H1 (cell line): ENCODE data around the gene HNRNPH3. TPM values are rescaled to one million over a fixed set of nuclear protein-coding genes. Genes with fewer than 3 reads are reported as not detected.

ENCODE experiments used
- CTCF ChIA-PET: fragments of 300-600 bp; sonication (Branson Sonifier 250); formaldehyde crosslinking; loops from one replicate; lab custom pipeline; 2021; ENCODE audit not compliant: partially characterized antibody; lab: Charles Lee
- POLR2A ChIA-PET: fragments of 300-600 bp; sonication (Branson Sonifier 250); formaldehyde crosslinking; loops from one replicate; lab custom pipeline; 2021; ENCODE audit warnings: inconsistent platforms; ENCODE audit not compliant: partially characterized antibody; lab: Charles Lee
- DNase-seq, 2 experiments: peaks; one replicate each; pipeline versions ENCODE4 v3.0.0 to v3.0.0-alpha.2; 2010 to 2022; ENCODE audit warnings: low spot score in 2 of 2, low read depth in 1 of 2, mixed read lengths in 1 of 2
- FAIRE-seq: peaks from 2 replicates; lab custom pipeline; 2011; peaks lifted over from hg19 to GRCh38; lab: Jason Lieb, UNC
- H2AFZ ChIP-seq: 2 replicates; pipeline ENCODE4 v1.8.1; 2012; ENCODE audit warnings: low read length, inconsistent platforms
- H2AK5ac ChIP-seq: 2 replicates; pipeline ENCODE4 v1.6.1; 2013; ENCODE audit warnings: low read depth, low read length
- H2BK120ac ChIP-seq: replicated peaks from 2 replicates; pipeline ENCODE3; 2013; ENCODE audit warnings: low read depth, low read length, inconsistent platforms
- H2BK12ac ChIP-seq: 2 replicates; pipeline ENCODE4 v1.6.1; 2013; ENCODE audit warnings: low read depth, low read length
- H2BK15ac ChIP-seq: 2 replicates; pipeline ENCODE4 v1.6.1; 2013; ENCODE audit warnings: low read length
- H2BK20ac ChIP-seq: 2 replicates; pipeline ENCODE4 v1.6.1; 2013; ENCODE audit warnings: low read length
- H2BK5ac ChIP-seq: 2 replicates; pipeline ENCODE4 v1.6.1; 2013; ENCODE audit warnings: low read depth, low read length
- H3K14ac ChIP-seq: 2 replicates; pipeline ENCODE4 v1.6.1; 2013; ENCODE audit warnings: inconsistent platforms; ENCODE audit not compliant: insufficient read length
- H3K18ac ChIP-seq: 2 replicates; pipeline ENCODE4 v1.6.1; 2013; ENCODE audit warnings: low read length; ENCODE audit errors: extremely low read depth
- H3K23ac ChIP-seq: 2 replicates; pipeline ENCODE4 v1.6.1; 2013; ENCODE audit warnings: inconsistent platforms; ENCODE audit not compliant: insufficient read length
- H3K23me2 ChIP-seq: 2 replicates; pipeline ENCODE4 v1.6.1; 2013; ENCODE audit warnings: low read depth, low read length
- H3K27ac ChIP-seq: 2 replicates; pipeline ENCODE4 v1.6.1; 2011; ENCODE audit warnings: low read depth, low read length, inconsistent platforms
- H3K27me3 ChIP-seq, 4 experiments: replicated peaks in 1 of 4; 1 replicate in 1 of 4; 2 replicates in 3 of 4; pipeline versions ENCODE4 v1.6.1 to v1.8.1; 2011 to 2013; ENCODE audit warnings: low read length in 3 of 4, mild to moderate bottlenecking in 3 of 4, inconsistent platforms in 2 of 4, mixed read lengths in 2 of 4, moderate library complexity in 1 of 4; ENCODE audit not compliant: control insufficient read depth in 3 of 4, insufficient read depth in 3 of 4; ENCODE audit errors: extremely low read depth in 1 of 4
- H3K36me3 ChIP-seq, 4 experiments: 2 replicates each; pipeline versions ENCODE4 v1.6.1 to v1.8.1; 2011 to 2013; ENCODE audit warnings: mild to moderate bottlenecking in 4 of 4, low read length in 3 of 4, moderate library complexity in 2 of 4, control low read depth in 1 of 4, inconsistent platforms in 1 of 4; ENCODE audit not compliant: insufficient read depth in 4 of 4, control insufficient read depth in 2 of 4
- H3K4ac ChIP-seq: replicated peaks from 2 replicates; pipeline ENCODE3; 2013; ENCODE audit warnings: low read length, low read depth, mixed read lengths, inconsistent platforms; ENCODE audit not compliant: insufficient read length
- H3K4me1 ChIP-seq, 4 experiments: replicated peaks in 1 of 4; 1 replicate in 1 of 4; 2 replicates in 3 of 4; pipeline versions ENCODE4 v1.6.1 to v1.8.1; 2011 to 2013; ENCODE audit warnings: low read length in 3 of 4, inconsistent platforms in 2 of 4, mixed read lengths in 1 of 4; ENCODE audit not compliant: insufficient read depth in 4 of 4, control insufficient read depth in 3 of 4
- H3K4me2 ChIP-seq, 2 experiments: 2 replicates each; pipeline versions ENCODE4 v1.6.1 to v1.8.1; 2011 to 2013; ENCODE audit warnings: low read depth in 2 of 2, low read length in 2 of 2, control low read depth in 1 of 2, inconsistent platforms in 1 of 2, mild to moderate bottlenecking in 1 of 2; ENCODE audit not compliant: insufficient read depth in 1 of 2
- H3K4me3 ChIP-seq, 4 experiments: fragments of 200-600, 300-600 bp in 1 of 4; sonication (generic), shearing (Covaris generic), sonication (Bioruptor Twin) in 1 of 4; 2 replicates each; pipeline versions ENCODE4 v1.5.1 to v1.8.1; 2011 to 2016; ENCODE audit warnings: low read length in 4 of 4, low read depth in 3 of 4, control low read depth in 2 of 4, inconsistent platforms in 2 of 4, mild to moderate bottlenecking in 2 of 4, mixed read lengths in 1 of 4, moderate library complexity in 1 of 4; ENCODE audit not compliant: insufficient read depth in 2 of 4; ENCODE audit errors: extremely low read depth in 1 of 4
- H3K56ac ChIP-seq: replicated peaks from 2 replicates; pipeline ENCODE3; 2013; ENCODE audit warnings: low read depth, mild to moderate bottlenecking, mixed read lengths, low read length, inconsistent platforms; ENCODE audit not compliant: insufficient read length
- H3K79me1 ChIP-seq: 2 replicates; pipeline ENCODE4 v1.6.1; 2013; ENCODE audit warnings: low read depth, low read length, control low read depth
- H3K79me2 ChIP-seq, 2 experiments: 2 replicates each; pipeline versions ENCODE4 v1.6.1 to v1.8.1; 2012 to 2013; ENCODE audit warnings: low read length in 2 of 2, mild to moderate bottlenecking in 2 of 2, inconsistent platforms in 1 of 2; ENCODE audit not compliant: insufficient read depth in 2 of 2, control insufficient read depth in 1 of 2
- H3K9ac ChIP-seq, 4 experiments: replicated peaks in 1 of 4; 1 replicate in 1 of 4; 2 replicates in 3 of 4; pipeline versions ENCODE4 v1.6.1 to v1.8.1; 2011 to 2013; ENCODE audit warnings: low read depth in 3 of 4, low read length in 3 of 4, control low read depth in 2 of 4, mild to moderate bottlenecking in 2 of 4, moderate library complexity in 2 of 4, inconsistent platforms in 1 of 4; ENCODE audit errors: extremely low read depth in 1 of 4
- H3K9me3 ChIP-seq, 2 experiments: 2 replicates each; pipeline versions ENCODE4 v1.6.1 to v1.8.1; 2012 to 2013; ENCODE audit warnings: mild to moderate bottlenecking in 2 of 2, moderate library complexity in 2 of 2, control low read depth in 1 of 2, inconsistent platforms in 1 of 2, low read depth in 1 of 2, low read length in 1 of 2, mixed read lengths in 1 of 2; ENCODE audit not compliant: insufficient read depth in 2 of 2
- H4K20me1 ChIP-seq, 2 experiments: replicated peaks in 1 of 2; 2 replicates each; pipeline versions ENCODE3 to v1.8.1; 2011 to 2013; ENCODE audit warnings: inconsistent platforms in 2 of 2, low read length in 2 of 2, mild to moderate bottlenecking in 1 of 2; ENCODE audit not compliant: insufficient read depth in 2 of 2, control insufficient read depth in 1 of 2
- H4K5ac ChIP-seq: 2 replicates; pipeline ENCODE4 v1.6.1; 2013; ENCODE audit warnings: low read length, low read depth, mixed read lengths, inconsistent platforms; ENCODE audit not compliant: insufficient read length
- H4K8ac ChIP-seq: 2 replicates; pipeline ENCODE4 v1.8.0; 2013; ENCODE audit warnings: mild to moderate bottlenecking, moderate library complexity, low read length, inconsistent platforms; ENCODE audit not compliant: insufficient read depth; ENCODE audit errors: extremely low read depth
- H4K91ac ChIP-seq: replicated peaks from 2 replicates; pipeline ENCODE3; 2013; ENCODE audit warnings: low read length, mixed read lengths, inconsistent platforms; ENCODE audit not compliant: insufficient read length
- BRCA1 ChIP-seq: IDR thresholded peaks from 2 replicates; pipeline ENCODE4 v1.6.1; 2012; ENCODE audit warnings: low read depth, low read length, improper control_type of control experiment
- HDAC6 ChIP-seq: IDR thresholded peaks from one replicate; pipeline ENCODE4 v1.7.1; 2012; ENCODE audit warnings: low read depth, mild to moderate bottlenecking, inconsistent platforms, low read length, moderate library complexity
- KDM1A ChIP-seq: fragments of 200-600, 300-600 bp; sonication (generic); IDR thresholded peaks from 2 replicates; pipeline ENCODE4 v1.7.1; 2016; ENCODE audit warnings: mild to moderate bottlenecking, low read length, borderline replicate concordance
- RAD21 ChIP-seq, 2 experiments: IDR thresholded peaks in 1 of 2; conservative IDR thresholded peaks in 1 of 2; 2 replicates each; pipeline ENCODE4 v1.6.1; 2011; ENCODE audit warnings: low read depth in 2 of 2, low read length in 2 of 2, improper control_type of control experiment in 1 of 2, inconsistent platforms in 1 of 2, mild to moderate bottlenecking in 1 of 2, moderate library complexity in 1 of 2
- RBBP5 ChIP-seq: IDR thresholded peaks from 2 replicates; pipeline ENCODE4 v1.7.1; 2012; ENCODE audit warnings: low read depth, mild to moderate bottlenecking, inconsistent platforms, low read length, moderate library complexity, borderline replicate concordance
- SP1 ChIP-seq: IDR thresholded peaks from 2 replicates; pipeline ENCODE4 v1.6.1; 2011; ENCODE audit warnings: low read depth, low read length
- YY1 ChIP-seq: IDR thresholded peaks from 2 replicates; pipeline ENCODE4 v1.6.1; 2011; ENCODE audit warnings: low read depth, mild to moderate bottlenecking, low read length
- WGBS, 2 experiments: shearing (Covaris generic) in 1 of 2; methylation state at CpG; one replicate each; pipeline versions ENCODE4 v1.1.6 to v1.1.7; 2013 to 2015; ENCODE audit warnings: low lambda C conversion rate in 2 of 2, mixed read lengths in 2 of 2, inconsistent platforms in 1 of 2, low coverage in 1 of 2, missing lambda C conversion rate in 1 of 2; ENCODE audit not compliant: insufficient replicate concordance in 2 of 2, insufficient coverage in 1 of 2, insufficient read length in 1 of 2; ENCODE audit errors: extremely low coverage in 1 of 2, missing lambda C conversion rate in 1 of 2; 5-methylcytosine and 5-hydroxymethylcytosine counted together
- polyA plus RNA-seq, 7 experiments: library from polyadenylated mRNA; depleted of rRNA in 3 of 7; stranded (reverse) in 5 of 7; unstranded in 2 of 7; fragments of >200 nt in 5 of 7; fragments of 200-250 nt in 2 of 7; gene quantifications; 1 replicate in 5 of 7; 2 replicates in 1 of 7; 4 replicates in 1 of 7; pipeline versions ENCODE4 v1.2.1 to v1.2.3, GENCODE V29; 2011 to 2013; ENCODE audit warnings: missing spikeins in 2 of 7, mixed read lengths in 2 of 7
- total RNA-seq: library from RNA; stranded (reverse); fragmentation: NEBNext Ultra II Directional; extraction: Animal tissue kit (Norgen Biotek cat#: 25700); gene quantifications from 2 replicates; pipeline ENCODE4 v1.2.1, GENCODE V29; 2021
- TF ChIP-seq, protein P1 (sequence below): IDR thresholded peaks from 2 replicates; pipeline ENCODE4 v1.6.1; 2011; ENCODE audit warnings: low read depth, mild to moderate bottlenecking, low read length; ENCODE audit not compliant: insufficient read depth
- TF ChIP-seq, protein P2 (sequence below): IDR thresholded peaks from 2 replicates; pipeline ENCODE4 v1.6.1; 2012; ENCODE audit warnings: low read length, inconsistent platforms

HNRNPH3 gene
- total and polyA plus RNA-seq, 2 of the 8 experiments (the other 6 are each of a cell fraction or from before 2014, with no cell fraction given): 63.2 to 230 TPM

DNA sequence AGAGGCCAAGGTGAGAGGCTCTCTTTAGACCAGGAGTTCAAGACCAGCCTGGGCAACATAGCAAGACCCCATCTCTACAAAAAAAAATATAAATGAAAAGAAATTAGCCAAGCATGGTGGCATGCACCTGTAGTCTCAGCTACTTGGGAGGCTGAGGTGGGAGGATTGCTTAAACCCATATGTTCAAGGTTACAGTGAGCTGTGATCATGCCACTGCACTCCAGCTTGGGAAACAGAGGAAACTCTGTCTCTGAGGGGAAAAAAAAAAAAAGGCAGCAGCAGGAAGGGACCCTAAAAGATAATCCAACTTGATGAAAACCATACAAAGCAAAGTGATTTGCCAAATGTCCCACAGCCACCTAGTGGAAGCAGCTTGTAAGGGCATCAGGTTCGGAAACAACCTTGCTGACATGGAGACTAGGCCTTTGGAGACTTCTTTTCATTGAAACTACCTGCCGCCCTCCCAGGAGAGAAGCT, 16.4 kb downstream of the HNRNPH3 start:
- H3K4me3 ChIP-seq: no peak overlapping the region
- no peak overlapping the region for H4K5ac ChIP-seq
- no peak overlapping the region for H4K91ac ChIP-seq
- no peak overlapping the region for H3K14ac ChIP-seq
- no peak overlapping the region for H2AK5ac ChIP-seq
- H3K79me1 ChIP-seq: no peaks in the 10 kb centered on the region
- H2BK15ac ChIP-seq: no peak overlapping the region
- H2BK120ac ChIP-seq: no peak overlapping the region
- POLR2A ChIA-PET: interaction anchor here (0.6 to 11.0 kb wide), 5 partner anchors 9 to 622 kb away, joined by 3 to 141 read pairs (median 3); partner anchors contain the start of genes HNRNPH3 and PBLD
- H3K4me2 ChIP-seq: no peak overlapping the region
- no peak overlapping the region for H3K18ac ChIP-seq
- H3K27me3 ChIP-seq: no peaks in the 10 kb centered on the region
- no peak overlapping the region for H3K56ac ChIP-seq
- FAIRE-seq (peak; percentile 99), DNase-seq (no peak)
- no peak overlapping the region for H3K23ac ChIP-seq
- H3K23me2 ChIP-seq: no peaks in the 10 kb centered on the region
- peaks cover 0 to 27% (median 7%) of the 10 kb centered on the region in 4 experiments; a peak in 6 of 8 replicates for H3K36me3 ChIP-seq
- peaks cover 0 to 2% (median 0%) of the 10 kb centered on the region in 4 experiments; a peak in 1 of 7 replicates for H3K4me1 ChIP-seq
- no peak overlapping the region for H4K8ac ChIP-seq
- no peaks in the 10 kb centered on the region for H4K20me1 ChIP-seq
- no peak overlapping the region for H2BK12ac ChIP-seq
- H2BK20ac ChIP-seq: no peak overlapping the region
- WGBS, 2 experiments: 40% methylated on average over 2 of the region's 2 CpGs; no CpG with 5 or more reads in 1 of the 2 experiments
- H3K4ac ChIP-seq: no peak overlapping the region
- H3K9me3 ChIP-seq: no peaks in the 10 kb centered on the region
- H3K27ac ChIP-seq: no peak overlapping the region
- no peak overlapping the region for H3K9ac ChIP-seq
- no peak overlapping the region for H2AFZ ChIP-seq
- no peak overlapping the region for H2BK5ac ChIP-seq
- no peaks in the 10 kb centered on the region for H3K79me2 ChIP-seq
- CTCF ChIA-PET: interaction anchor here (0.5 to 2.3 kb wide), 39 partner anchors 9 to 905 kb away, joined by 3 to 21 read pairs (median 4); partner anchors contain the start of gene HNRNPH3
- TF ChIP-seq RAD21 (IDR thresholded peaks at IDR 0.05 in 1 of 2, conservative IDR thresholded peaks at IDR 0.05 in 1 of 2; ENCODE audit: low read depth in 2 of 2, low read length in 2 of 2): peak; percentile 57 to 74
- no peak for TF ChIP-seq HDAC6
- TF ChIP-seq YY1: 0 out of 2 replicates have a peak, but pooled peaks have one; percentile 9
- TF ChIP-seq, protein P1, sequence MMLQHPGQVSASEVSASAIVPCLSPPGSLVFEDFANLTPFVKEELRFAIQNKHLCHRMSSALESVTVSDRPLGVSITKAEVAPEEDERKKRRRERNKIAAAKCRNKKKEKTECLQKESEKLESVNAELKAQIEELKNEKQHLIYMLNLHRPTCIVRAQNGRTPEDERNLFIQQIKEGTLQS: no peak
- 0 out of 2 replicates have a peak, but pooled peaks have one; percentile 18 for TF ChIP-seq SP1
- no peak for TF ChIP-seq BRCA1
- TF ChIP-seq, protein P2, sequence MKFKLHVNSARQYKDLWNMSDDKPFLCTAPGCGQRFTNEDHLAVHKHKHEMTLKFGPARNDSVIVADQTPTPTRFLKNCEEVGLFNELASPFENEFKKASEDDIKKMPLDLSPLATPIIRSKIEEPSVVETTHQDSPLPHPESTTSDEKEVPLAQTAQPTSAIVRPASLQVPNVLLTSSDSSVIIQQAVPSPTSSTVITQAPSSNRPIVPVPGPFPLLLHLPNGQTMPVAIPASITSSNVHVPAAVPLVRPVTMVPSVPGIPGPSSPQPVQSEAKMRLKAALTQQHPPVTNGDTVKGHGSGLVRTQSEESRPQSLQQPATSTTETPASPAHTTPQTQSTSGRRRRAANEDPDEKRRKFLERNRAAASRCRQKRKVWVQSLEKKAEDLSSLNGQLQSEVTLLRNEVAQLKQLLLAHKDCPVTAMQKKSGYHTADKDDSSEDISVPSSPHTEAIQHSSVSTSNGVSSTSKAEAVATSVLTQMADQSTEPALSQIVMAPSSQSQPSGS: no peak
- no peak for TF ChIP-seq RBBP5
- TF ChIP-seq KDM1A: 0 out of 2 replicates have a peak, but pooled peaks have one; percentile 56
